ENCODE results near the gene EHD3. TPM values are rescaled to one million over a fixed set of nuclear protein-coding genes. Genes with fewer than 3 reads are reported as not detected.

The EHD3 gene
- total and polyA plus RNA-seq, 2 of the 4 experiments (the other 2 are of a cell fraction), result 29.1 to 39.8 TPM

DNA sequence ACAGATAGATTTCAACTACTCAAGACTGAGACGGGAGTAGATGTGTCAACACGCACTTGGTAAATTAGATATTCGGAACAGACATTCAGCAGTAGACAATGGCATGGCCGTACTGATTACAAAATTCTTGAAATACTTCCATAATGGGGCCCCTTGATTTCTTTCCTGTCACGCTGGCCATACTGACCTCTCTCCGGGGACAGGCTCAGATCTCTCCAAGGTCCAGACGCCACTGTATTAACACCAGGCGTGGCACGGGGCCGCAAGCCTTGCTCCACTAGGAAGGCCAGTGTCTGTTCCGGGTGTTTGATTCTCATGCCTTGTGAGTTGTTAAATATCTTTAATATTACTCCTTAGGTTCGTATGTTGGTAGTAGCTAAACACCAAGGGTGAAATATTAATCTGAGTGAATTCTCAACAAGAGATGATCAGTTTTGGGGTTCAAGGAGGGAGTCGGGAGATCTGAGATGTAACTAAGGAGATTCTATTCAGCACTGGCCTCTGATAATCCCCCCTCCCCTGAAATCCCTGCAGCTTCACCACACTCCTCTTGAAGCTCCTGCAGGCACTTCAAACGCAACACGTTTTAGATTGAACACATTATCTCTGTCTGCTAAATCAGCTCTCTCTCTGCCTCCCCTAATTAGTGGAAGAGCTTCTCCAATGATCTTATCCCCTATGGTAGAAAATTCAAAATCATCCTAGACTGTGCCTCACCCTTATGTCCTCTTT is 2.2 kb upstream of the EHD3 start (continued):
- no peak for TF ChIP-seq NFE2L2 (IDR thresholded peaks at IDR 0.05; ENCODE audit: low read depth, low read length)

DNA sequence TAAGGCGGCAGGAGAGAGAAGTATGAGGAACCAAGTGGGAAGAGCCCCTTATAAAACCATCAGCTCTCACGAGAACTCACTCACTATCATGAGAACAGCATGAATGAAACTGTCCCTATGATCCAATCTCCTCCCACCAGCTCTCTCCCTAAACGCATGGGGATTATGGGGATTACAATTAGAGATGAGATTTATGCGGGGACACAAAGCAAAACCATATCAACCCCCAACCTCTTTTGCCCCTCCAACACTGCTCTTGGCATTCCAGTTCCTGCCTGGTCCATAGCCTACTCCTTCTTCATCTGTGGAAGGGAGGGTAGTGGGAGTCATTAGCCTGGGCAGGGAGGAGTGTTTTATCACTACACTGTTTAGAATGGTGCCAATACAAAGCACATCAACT is 1.4 kb upstream of the EHD3 start:
- dilution Hi-C loops (cut with HindIII; ENCODE audit: low sequenced_read_pairs, unreplicated experiment), result no loop called here
- in situ Hi-C loops (cut with MboI; ENCODE audit: low sequenced_read_pairs), result loop anchor here (5.0 kb wide), 1 partner anchor 105 kb away; no protein-coding TSS in a partner anchor
- no peak for TF ChIP-seq NFE2L2 (IDR thresholded peaks at IDR 0.05; ENCODE audit: low read depth, low read length)
- no peak for TF ChIP-seq USF2 (IDR thresholded peaks at IDR 0.05; ENCODE audit: low read depth, low read length)
- no peak for TF ChIP-seq CEBPB (IDR thresholded peaks at IDR 0.05; ENCODE audit: low read depth, low read length)
- TF ChIP-seq MXI1 (IDR thresholded peaks at IDR 0.05; ENCODE audit: borderline replicate concordance, low read depth, low read length), result no peak
- no peak for TF ChIP-seq RCOR1 (IDR thresholded peaks at IDR 0.05; ENCODE audit: insufficient replicate concordance, low read length)
- TF ChIP-seq, protein P1, sequence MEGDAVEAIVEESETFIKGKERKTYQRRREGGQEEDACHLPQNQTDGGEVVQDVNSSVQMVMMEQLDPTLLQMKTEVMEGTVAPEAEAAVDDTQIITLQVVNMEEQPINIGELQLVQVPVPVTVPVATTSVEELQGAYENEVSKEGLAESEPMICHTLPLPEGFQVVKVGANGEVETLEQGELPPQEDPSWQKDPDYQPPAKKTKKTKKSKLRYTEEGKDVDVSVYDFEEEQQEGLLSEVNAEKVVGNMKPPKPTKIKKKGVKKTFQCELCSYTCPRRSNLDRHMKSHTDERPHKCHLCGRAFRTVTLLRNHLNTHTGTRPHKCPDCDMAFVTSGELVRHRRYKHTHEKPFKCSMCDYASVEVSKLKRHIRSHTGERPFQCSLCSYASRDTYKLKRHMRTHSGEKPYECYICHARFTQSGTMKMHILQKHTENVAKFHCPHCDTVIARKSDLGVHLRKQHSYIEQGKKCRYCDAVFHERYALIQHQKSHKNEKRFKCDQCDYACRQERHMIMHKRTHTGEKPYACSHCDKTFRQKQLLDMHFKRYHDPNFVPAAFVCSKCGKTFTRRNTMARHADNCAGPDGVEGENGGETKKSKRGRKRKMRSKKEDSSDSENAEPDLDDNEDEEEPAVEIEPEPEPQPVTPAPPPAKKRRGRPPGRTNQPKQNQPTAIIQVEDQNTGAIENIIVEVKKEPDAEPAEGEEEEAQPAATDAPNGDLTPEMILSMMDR (conservative IDR thresholded peaks at IDR 0.05; ENCODE audit: low read depth, low read length), result no peak
- no peak for TF ChIP-seq RFX5 (IDR thresholded peaks at IDR 0.05; ENCODE audit: low read depth, low read length)
- TF ChIP-seq MAZ (IDR thresholded peaks at IDR 0.05; ENCODE audit: borderline replicate concordance, low read depth, low read length), result no peak
- no peak for TF ChIP-seq CHD1 (IDR thresholded peaks at IDR 0.05; ENCODE audit: low read depth, low read length)
- TF ChIP-seq POLR2A (IDR thresholded peaks at IDR 0.05; ENCODE audit: low read depth, low read length), result no peak
- no peak for TF ChIP-seq FOS (IDR thresholded peaks at IDR 0.05; ENCODE audit: low read depth, low read length)
- no peak for TF ChIP-seq MAFK (IDR thresholded peaks at IDR 0.05; ENCODE audit: low read depth, low read length)
- TF ChIP-seq SMC3 (IDR thresholded peaks at IDR 0.05; ENCODE audit: low read depth, low read length), result no peak

More for the DNA sequence above, 1.4 kb upstream of the EHD3 start:
- Histone ChIP-seq H2AK5ac (ENCODE audit: low read depth, low read length) (no peak overlapping the region), H3K14ac (replicated peaks; ENCODE audit: low read depth, low read length) (no peak overlapping the region), H3K4me2 (ENCODE audit: low read depth, low read length) (no peak overlapping the region), H3K27ac (ENCODE audit: insufficient read depth, low read length) (no peak overlapping the region), H3K9ac (ENCODE audit: low read depth, low read length) (no peak overlapping the region), H2BK20ac (ENCODE audit: low read depth, low read length) (no peak overlapping the region), H3K56ac (ENCODE audit: extremely low read depth, insufficient read depth, low read length) (no peak overlapping the region), H3K4me3 (ENCODE audit: insufficient read depth, low read depth, low read length) (no peak overlapping the region), H4K91ac (ENCODE audit: insufficient read depth, low read depth, low read length) (no peak overlapping the region), H4K8ac (ENCODE audit: low read depth in 2 of 2, low read length in 2 of 2) (no peak overlapping the region), H2BK15ac (ENCODE audit: low read depth, low read length) (no peak overlapping the region), H3K18ac (ENCODE audit: low read depth, low read length) (no peak overlapping the region), H3K9me1 (ENCODE audit: insufficient read depth, low read length) (peaks cover 18% of the 10 kb centered on the region; the same call in 1 of the 2 replicates), H2AK9ac (replicated peaks; ENCODE audit: low read depth, low read length, poor library complexity) (no peak overlapping the region), H4K5ac (ENCODE audit: low read depth, low read length) (no peak overlapping the region), H3K4ac (ENCODE audit: low read depth, low read length) (no peak overlapping the region), H2BK120ac (ENCODE audit: low read depth, low read length) (no peak overlapping the region), H2AFZ (replicated peaks; ENCODE audit: low read length, poor library complexity) (no peak overlapping the region), H2BK5ac (ENCODE audit: low read depth, low read length, poor library complexity, severe bottlenecking) (no peak overlapping the region), H3K23ac (ENCODE audit: low read depth, low read length) (no peak overlapping the region), H3K9me3 (ENCODE audit: control insufficient read depth, insufficient read depth, low read length) (no peaks in the 10 kb centered on the region), H3K27me3 (ENCODE audit: control insufficient read depth, insufficient read depth, low read length) (peaks cover 8% of the 10 kb centered on the region; the same call in 1 of the 2 replicates), H4K20me1 (ENCODE audit: insufficient read depth, low read length) (peaks cover 12% of the 10 kb centered on the region), H3K36me3 (ENCODE audit: control insufficient read depth, insufficient read depth, low read length) (no peaks in the 10 kb centered on the region), H3K79me1 (ENCODE audit: low read depth in 1 of 2, low read length in 2 of 2) (peaks cover 10 to 23% of the 10 kb centered on the region in 2 experiments; a peak in 3 of 4 replicates), H3K4me1 (ENCODE audit: control insufficient read depth, insufficient read depth, low read length) (peaks cover 9% of the 10 kb centered on the region)
- no CpG with 5 or more reads among the region's 4 CpGs for WGBS, 2 experiments (ENCODE audit: extremely low coverage in 2 of 2, insufficient read length in 1 of 2)
- CTCF ChIA-PET, result interaction anchor here (1.7 to 1.8 kb wide), 2 partner anchors 12 to 102 kb away, joined by 5 to 6 read pairs; no protein-coding TSS in a partner anchor
- DNase-seq (no peak), ATAC-seq (ENCODE audit: low read depth) (no peak)
- POLR2A ChIA-PET (ENCODE audit: unreplicated experiment), result no interaction called here
- intact Hi-C loops (cut with micrococcal nuclease), result loop anchor here (5.0 kb wide), 1 partner anchor 290 kb away; no protein-coding TSS in a partner anchor
- BruUV-seq (replicated peaks), result no TSS peak
